Measurements from ENCODE around the gene LAMA4.

Gene LAMA4

GRCh38 chr6:112114577-112115223 is 139.7 kb downstream of the LAMA4 start:
- TF ChIP-seq USF1 (IDR thresholded peaks at IDR 0.05) = no peak

- TF ChIP-seq RAD21 (IDR thresholded peaks at IDR 0.05; ENCODE audit: low read depth) (no peak), TCF12 (IDR thresholded peaks at IDR 0.05; ENCODE audit: low read depth) (no peak), EP300 (IDR thresholded peaks at IDR 0.05; ENCODE audit: borderline replicate concordance) (no peak), NFIC (IDR thresholded peaks at IDR 0.05) (no peak), USF1 (IDR thresholded peaks at IDR 0.05) (no peak), REST (IDR thresholded peaks at IDR 0.05; ENCODE audit: low read depth) (no peak), MAX (IDR thresholded peaks at IDR 0.05) (no peak), YY1 (IDR thresholded peaks at IDR 0.05; ENCODE audit: low read depth) (no peak), ZBTB7A (IDR thresholded peaks at IDR 0.05; ENCODE audit: low read depth) (no peak), CREB1 (IDR thresholded peaks at IDR 0.05; ENCODE audit: low read depth) (no peak), EGR1 (IDR thresholded peaks at IDR 0.05) (no peak), TEAD4 (IDR thresholded peaks at IDR 0.05) (no peak), CEBPB (IDR thresholded peaks at IDR 0.05) (no peak), FOXM1 (IDR thresholded peaks at IDR 0.05; ENCODE audit: borderline replicate concordance, low read depth) (no peak), TAF1 (IDR thresholded peaks at IDR 0.05; ENCODE audit: low read depth) (no peak)
Measured at GRCh38 chr6:112113918-112114317, 140.4 kb downstream of the LAMA4 start.

GRCh38 chr6:112113431-112113830 is 140.9 kb downstream of the LAMA4 start:
- no peak for TF ChIP-seq ZBTB7A (IDR thresholded peaks at IDR 0.05; ENCODE audit: low read depth)
- TF ChIP-seq YY1 (IDR thresholded peaks at IDR 0.05; ENCODE audit: low read depth) = no peak
- TF ChIP-seq RAD21 (IDR thresholded peaks at IDR 0.05; ENCODE audit: low read depth) = no peak
- no peak for TF ChIP-seq CEBPB (IDR thresholded peaks at IDR 0.05)
- TF ChIP-seq FOXM1 (IDR thresholded peaks at IDR 0.05; ENCODE audit: borderline replicate concordance, low read depth) = no peak
- TF ChIP-seq CREB1 (IDR thresholded peaks at IDR 0.05; ENCODE audit: low read depth) = no peak

GRCh38 chr6:112109262-112109661 is 145.1 kb downstream of the LAMA4 start:
- TF ChIP-seq REST (IDR thresholded peaks at IDR 0.05; ENCODE audit: low read depth) = no peak

GRCh38 chr6:112106562-112106961 is 147.8 kb downstream of the LAMA4 start:
- TF ChIP-seq TEAD4 (IDR thresholded peaks at IDR 0.05) (no peak), TCF12 (IDR thresholded peaks at IDR 0.05; ENCODE audit: low read depth) (no peak), EGR1 (IDR thresholded peaks at IDR 0.05) (no peak), EP300 (IDR thresholded peaks at IDR 0.05; ENCODE audit: borderline replicate concordance) (no peak), CREB1 (IDR thresholded peaks at IDR 0.05; ENCODE audit: low read depth) (no peak), REST (IDR thresholded peaks at IDR 0.05; ENCODE audit: low read depth) (no peak), NFIC (IDR thresholded peaks at IDR 0.05) (no peak), YY1 (IDR thresholded peaks at IDR 0.05; ENCODE audit: low read depth) (no peak), TAF1 (IDR thresholded peaks at IDR 0.05; ENCODE audit: low read depth) (no peak), USF1 (IDR thresholded peaks at IDR 0.05) (no peak), CEBPB (IDR thresholded peaks at IDR 0.05) (no peak), ZBTB7A (IDR thresholded peaks at IDR 0.05; ENCODE audit: low read depth) (no peak), MAX (IDR thresholded peaks at IDR 0.05) (no peak), RAD21 (IDR thresholded peaks at IDR 0.05; ENCODE audit: low read depth) (no peak), FOXM1 (IDR thresholded peaks at IDR 0.05; ENCODE audit: borderline replicate concordance, low read depth) (no peak)
